Measurements from ENCODE around the gene KSR2. TPM values are rescaled to one million over a fixed set of nuclear protein-coding genes. Genes with fewer than 3 reads are reported as not detected.

The KSR2 gene
- total RNA-seq, 2 donors from 2014 or later, result 0.07 TPM; not detected in 1

GRCh38 chr12:117561990-117562389, 406.8 kb downstream of the KSR2 start:
- ATAC-seq (ENCODE audit: insufficient number of reproducible peaks, low FRiP score, low read depth) (no peak), DNase-seq (ENCODE audit: low spot score) (no peak)
- Histone ChIP-seq H3K27me3 (replicated peaks; ENCODE audit: insufficient read depth) (no peaks in the 10 kb centered on the region), H3K36me3 (no peaks in the 10 kb centered on the region), H3K4me3 (no peak overlapping the region), H3K27ac (no peak overlapping the region), H3K9me3 (no peaks in the 10 kb centered on the region), H3K4me1 (ENCODE audit: control insufficient read depth in 1 of 2, low read depth in 2 of 2) (no peaks in the 10 kb centered on the region)
- TF ChIP-seq CTCF (IDR thresholded peaks at IDR 0.05), result no peak

- H3K9me3 ChIP-seq, result no peaks in the 10 kb centered on the region
- ATAC-seq (ENCODE audit: insufficient number of reproducible peaks, low FRiP score, low read depth) (no peak), DNase-seq (ENCODE audit: low spot score) (no peak)
- H3K4me1 ChIP-seq (ENCODE audit: control insufficient read depth in 1 of 2, low read depth in 2 of 2), result no peaks in the 10 kb centered on the region
- no peaks in the 10 kb centered on the region for H3K36me3 ChIP-seq
- no peak overlapping the region for H3K4me3 ChIP-seq
- no peaks in the 10 kb centered on the region for H3K27me3 ChIP-seq (replicated peaks; ENCODE audit: insufficient read depth)
- no peak for TF ChIP-seq CTCF (IDR thresholded peaks at IDR 0.05)
- H3K27ac ChIP-seq, result no peak overlapping the region
These were observed 408.8 kb downstream of the KSR2 start for GRCh38 chr12:117559978-117560377.

GRCh38 chr12:117555889-117556288, 412.9 kb downstream of the KSR2 start:
- DNase-seq (ENCODE audit: low spot score) (no peak), ATAC-seq (ENCODE audit: insufficient number of reproducible peaks, low FRiP score, low read depth) (no peak)
- H3K27ac ChIP-seq, result no peak overlapping the region
- no peaks in the 10 kb centered on the region for H3K9me3 ChIP-seq
- no peaks in the 10 kb centered on the region for H3K36me3 ChIP-seq
- H3K4me1 ChIP-seq (ENCODE audit: control insufficient read depth in 1 of 2, low read depth in 2 of 2), result no peaks in the 10 kb centered on the region
- no peaks in the 10 kb centered on the region for H3K27me3 ChIP-seq (replicated peaks; ENCODE audit: insufficient read depth)
- H3K4me3 ChIP-seq, result no peak overlapping the region
- TF ChIP-seq CTCF (IDR thresholded peaks at IDR 0.05), result no peak

GRCh38 chr12:117552971-117553370, 415.8 kb downstream of the KSR2 start:
- Histone ChIP-seq H3K27ac (no peak overlapping the region), H3K9me3 (no peaks in the 10 kb centered on the region), H3K4me1 (ENCODE audit: control insufficient read depth in 1 of 2, low read depth in 2 of 2) (no peaks in the 10 kb centered on the region), H3K27me3 (replicated peaks; ENCODE audit: insufficient read depth) (no peaks in the 10 kb centered on the region), H3K36me3 (no peaks in the 10 kb centered on the region), H3K4me3 (no peak overlapping the region)
- TF ChIP-seq CTCF (IDR thresholded peaks at IDR 0.05), result no peak
- no peak for DNase-seq (ENCODE audit: low spot score)
- no peak for ATAC-seq (ENCODE audit: insufficient number of reproducible peaks, low FRiP score, low read depth)

GRCh38 chr12:117551665-117552064, 417.1 kb downstream of the KSR2 start:
- no peaks in the 10 kb centered on the region for H3K36me3 ChIP-seq
- DNase-seq (ENCODE audit: low spot score) (no peak), ATAC-seq (ENCODE audit: insufficient number of reproducible peaks, low FRiP score, low read depth) (no peak)
- H3K27ac ChIP-seq, result no peak overlapping the region
- H3K27me3 ChIP-seq (replicated peaks; ENCODE audit: insufficient read depth), result no peaks in the 10 kb centered on the region
- H3K9me3 ChIP-seq, result no peaks in the 10 kb centered on the region
- no peaks in the 10 kb centered on the region for H3K4me1 ChIP-seq (ENCODE audit: control insufficient read depth in 1 of 2, low read depth in 2 of 2)
- TF ChIP-seq CTCF (IDR thresholded peaks at IDR 0.05), result no peak
- H3K4me3 ChIP-seq, result no peak overlapping the region
